Measurements from ENCODE around the gene ATP1B4.

ATP1B4 gene

GRCh38 chrX:120429776-120430540 is 68.1 kb downstream of the ATP1B4 start:
- H3K4me2 ChIP-seq (ENCODE audit: insufficient read depth, low read length): no peak overlapping the region
- H3K9ac ChIP-seq (ENCODE audit: low read depth, low read length): no peak overlapping the region
- DNase-seq (no peak), ATAC-seq (ENCODE audit: insufficient read depth, low read depth) (no peak)
- no peaks in the 10 kb centered on the region for H3K4me1 ChIP-seq (ENCODE audit: insufficient read depth, low read length)
- no peak overlapping the region for H3K4me3 ChIP-seq (ENCODE audit: low read depth in 1 of 2, low read length in 2 of 2)
- H3K79me2 ChIP-seq (ENCODE audit: insufficient read depth, low read length): no peaks in the 10 kb centered on the region
- H3K27ac ChIP-seq (ENCODE audit: low read length): no peak overlapping the region
- TF ChIP-seq CTCF (IDR thresholded peaks at IDR 0.05; ENCODE audit: borderline replicate concordance, extremely low read depth, low read length, poor library complexity, severe bottlenecking) (no peak), EZH2 (IDR thresholded peaks at IDR 0.05; ENCODE audit: borderline replicate concordance, low read depth, low read length, severe bottlenecking) (no peak)
- no peaks in the 10 kb centered on the region for H3K9me3 ChIP-seq (ENCODE audit: insufficient read depth, low read length, severe bottlenecking)
- no peaks in the 10 kb centered on the region for H3K27me3 ChIP-seq (ENCODE audit: insufficient read depth, low read length, poor library complexity)
- H2AFZ ChIP-seq (ENCODE audit: low read depth, low read length): no peak overlapping the region
- no peaks in the 10 kb centered on the region for H4K20me1 ChIP-seq (ENCODE audit: insufficient read depth, low read length)
- H3K36me3 ChIP-seq (ENCODE audit: insufficient read depth, low read length): peaks cover 12% of the 10 kb centered on the region; the same call in 1 of the 2 replicates

Measured in DND-41 (cell line).